B cell (primary cell): Measurements from ENCODE around the gene HIBADH.

Experiments used
- EZH2 ChIP-seq: IDR thresholded peaks from 2 replicates; pipeline ENCODE4 v1.6.1; 2012; ENCODE audit warnings: borderline replicate concordance, low read depth, mild to moderate bottlenecking, moderate library complexity, low read length; ENCODE audit not compliant: insufficient read depth, poor library complexity, severe bottlenecking
- TF ChIP-seq, protein P1 (sequence below): fragments of 200-600 bp; IDR thresholded peaks from one replicate; pipeline ENCODE4 v1.8.0; 2022; ENCODE audit warnings: antibody characterized with exemption, mild to moderate bottlenecking

DNA sequence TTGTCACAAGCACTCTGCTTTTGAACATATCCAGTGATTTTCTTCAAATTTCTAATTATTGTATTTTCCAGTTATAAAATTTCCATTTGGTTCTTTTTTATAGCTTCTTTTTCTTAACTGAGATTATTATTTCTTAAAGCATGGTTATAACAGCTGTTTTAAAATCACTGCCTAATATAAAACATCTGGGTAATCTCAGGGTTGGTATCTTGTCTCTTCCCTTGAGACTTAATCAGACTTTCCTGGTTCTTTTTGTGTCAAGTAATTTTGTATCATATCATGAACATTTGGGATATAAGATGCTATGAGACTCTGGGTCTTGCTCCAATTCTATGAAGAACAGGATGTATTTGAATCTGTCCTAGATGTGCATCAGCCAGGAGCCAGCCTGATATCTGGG lies 93.6 kb downstream of the HIBADH start:
- TF ChIP-seq, protein P1, sequence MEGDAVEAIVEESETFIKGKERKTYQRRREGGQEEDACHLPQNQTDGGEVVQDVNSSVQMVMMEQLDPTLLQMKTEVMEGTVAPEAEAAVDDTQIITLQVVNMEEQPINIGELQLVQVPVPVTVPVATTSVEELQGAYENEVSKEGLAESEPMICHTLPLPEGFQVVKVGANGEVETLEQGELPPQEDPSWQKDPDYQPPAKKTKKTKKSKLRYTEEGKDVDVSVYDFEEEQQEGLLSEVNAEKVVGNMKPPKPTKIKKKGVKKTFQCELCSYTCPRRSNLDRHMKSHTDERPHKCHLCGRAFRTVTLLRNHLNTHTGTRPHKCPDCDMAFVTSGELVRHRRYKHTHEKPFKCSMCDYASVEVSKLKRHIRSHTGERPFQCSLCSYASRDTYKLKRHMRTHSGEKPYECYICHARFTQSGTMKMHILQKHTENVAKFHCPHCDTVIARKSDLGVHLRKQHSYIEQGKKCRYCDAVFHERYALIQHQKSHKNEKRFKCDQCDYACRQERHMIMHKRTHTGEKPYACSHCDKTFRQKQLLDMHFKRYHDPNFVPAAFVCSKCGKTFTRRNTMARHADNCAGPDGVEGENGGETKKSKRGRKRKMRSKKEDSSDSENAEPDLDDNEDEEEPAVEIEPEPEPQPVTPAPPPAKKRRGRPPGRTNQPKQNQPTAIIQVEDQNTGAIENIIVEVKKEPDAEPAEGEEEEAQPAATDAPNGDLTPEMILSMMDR: no peak
- no peak for TF ChIP-seq EZH2
